ENCODE results near the gene ACOX2. TPM values are rescaled to one million over a fixed set of nuclear protein-coding genes. Genes with fewer than 3 reads are reported as not detected.
A peak's percentile ranks its signal among the peaks of the same experiment; 100 is the strongest.

ACOX2 gene
- total RNA-seq, 1 donor = 19.2 TPM

GRCh38 chr3:58562498-58562897 is 25.5 kb upstream of the ACOX2 start:
- no peak for DNase-seq (ENCODE audit: low read depth)
- no peak for TF ChIP-seq CTCF (IDR thresholded peaks at IDR 0.05; ENCODE audit: insufficient read depth, low read length)
- H3K4me3 ChIP-seq (ENCODE audit: low read depth, low read length) = no peak overlapping the region

- peak; percentile 97 for DNase-seq (ENCODE audit: low read depth)
- no peak overlapping the region for H3K4me3 ChIP-seq (ENCODE audit: low read depth, low read length)
- TF ChIP-seq CTCF (IDR thresholded peaks at IDR 0.05; ENCODE audit: insufficient read depth, low read length) = peak; percentile 54
These were observed 23.9 kb upstream of the ACOX2 start for GRCh38 chr3:58560771-58561311.

- no peak overlapping the region for H3K4me3 ChIP-seq (ENCODE audit: low read depth, low read length)
- DNase-seq (ENCODE audit: low read depth) = no peak
- TF ChIP-seq CTCF (IDR thresholded peaks at IDR 0.05; ENCODE audit: insufficient read depth, low read length) = no peak
These were observed 22.6 kb upstream of the ACOX2 start for GRCh38 chr3:58559586-58559985.

- no peak for TF ChIP-seq CTCF (IDR thresholded peaks at IDR 0.05; ENCODE audit: insufficient read depth, low read length)
- no peak for DNase-seq (ENCODE audit: low read depth)
These were observed 20.5 kb upstream of the ACOX2 start for GRCh38 chr3:58557491-58557890.

GRCh38 chr3:58556761-58557221 is 19.8 kb upstream of the ACOX2 start:
- TF ChIP-seq CTCF (IDR thresholded peaks at IDR 0.05; ENCODE audit: insufficient read depth, low read length) = no peak
- DNase-seq (ENCODE audit: low read depth) = no peak
- no peak overlapping the region for H3K4me3 ChIP-seq (ENCODE audit: low read depth, low read length)

More at GRCh38 chr3:58557491-58557890, 20.5 kb upstream of the ACOX2 start:
- no peak overlapping the region for H3K4me3 ChIP-seq (ENCODE audit: low read depth, low read length)

GRCh38 chr3:58556001-58556400 is 19.0 kb upstream of the ACOX2 start:
- DNase-seq (ENCODE audit: low read depth) = no peak
- no peak overlapping the region for H3K4me3 ChIP-seq (ENCODE audit: low read depth, low read length)
- no peak for TF ChIP-seq CTCF (IDR thresholded peaks at IDR 0.05; ENCODE audit: insufficient read depth, low read length)

- H3K4me3 ChIP-seq (ENCODE audit: low read depth, low read length) = no peak overlapping the region
- no peak for DNase-seq (ENCODE audit: low read depth)
- no peak for TF ChIP-seq CTCF (IDR thresholded peaks at IDR 0.05; ENCODE audit: insufficient read depth, low read length)
These were observed 18.2 kb upstream of the ACOX2 start for GRCh38 chr3:58555203-58555602.
